ENCODE results near the gene IFNE. TPM values are rescaled to one million over a fixed set of nuclear protein-coding genes. Genes with fewer than 3 reads are reported as not detected.

Gene IFNE
- polyA plus RNA-seq, 1 of the 3 experiments (the other 2 are of a cell fraction), result 0.05 TPM

DNA sequence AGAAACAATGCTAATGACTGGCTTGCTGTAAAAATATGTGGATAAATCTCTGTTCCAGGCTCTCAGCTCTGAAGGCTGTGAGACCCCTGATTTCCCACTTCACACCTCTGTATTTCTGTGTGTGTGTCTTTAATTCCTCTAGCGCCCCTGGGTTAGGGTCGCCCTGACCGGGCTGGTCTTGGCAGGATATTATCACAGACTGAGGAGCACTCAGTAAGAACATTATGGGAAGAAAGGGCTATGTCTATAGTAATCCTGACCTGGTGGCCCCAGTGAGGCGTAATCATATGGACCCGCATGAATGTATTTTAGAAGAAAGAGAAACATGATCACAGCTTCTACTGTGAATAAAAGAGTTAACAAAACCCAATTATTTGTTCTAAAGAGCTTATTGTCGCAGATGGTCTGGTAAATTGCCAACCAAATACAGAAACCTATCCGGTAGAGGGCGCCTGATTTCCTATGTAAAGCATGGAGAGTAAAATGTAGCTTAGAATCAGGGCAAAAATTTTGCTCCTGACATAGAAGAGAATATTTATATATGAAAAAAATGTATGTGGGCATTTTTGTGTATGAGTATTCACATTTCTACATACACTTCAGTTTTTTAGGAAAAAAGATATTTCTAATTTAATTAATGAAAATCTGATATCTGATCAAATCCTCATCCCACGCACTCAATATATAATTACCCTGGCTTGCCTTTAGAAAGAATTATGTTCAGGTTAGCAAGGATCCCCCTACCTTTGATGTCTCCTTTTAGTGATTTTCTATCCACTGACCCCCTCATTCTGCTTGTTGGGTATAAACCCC lies 47.7 kb downstream of the IFNE start:
- Histone ChIP-seq H3K4me1 (ENCODE audit: control insufficient read depth in 1 of 2, insufficient read depth in 2 of 2, low read depth in 1 of 2, low read length in 1 of 2) (no peaks in the 10 kb centered on the region), H3K4me2 (no peak overlapping the region), H4K20me1 (ENCODE audit: insufficient read depth) (no peaks in the 10 kb centered on the region), H3F3A (replicated peaks; ENCODE audit: insufficient read depth) (no peaks in the 10 kb centered on the region), H3K9me3 (no peaks in the 10 kb centered on the region), H3K4me3 (ENCODE audit: low read depth in 2 of 2, low read length in 1 of 2) (no peak overlapping the region), H3K9ac (no peak overlapping the region), H3K9me2 (no peaks in the 10 kb centered on the region), H3K27ac (ENCODE audit: low read depth in 2 of 2, low read length in 1 of 2) (no peak overlapping the region), H3K27me3 (ENCODE audit: insufficient read depth) (no peaks in the 10 kb centered on the region; the same call in 1 of the 2 replicates), H3K36me3 (replicated peaks in 1 of 2; ENCODE audit: control insufficient read depth in 1 of 2, insufficient read depth in 2 of 2, low read length in 1 of 2) (no peaks in the 10 kb centered on the region), H3K79me2 (ENCODE audit: insufficient read depth) (no peaks in the 10 kb centered on the region), H2AFZ (ENCODE audit: low read depth) (no peak overlapping the region)
- ChIA-PET POLR2A (no interaction called here), CTCF (interaction anchor here (0.7 to 2.3 kb wide), 31 partner anchors 9 to 685 kb away, joined by 3 to 18 read pairs (median 4); partner anchors contain the start of genes IFNA8 and KLHL9)
- WGBS (ENCODE audit: low lambda C conversion rate), result 4% methylated on average over 9 of the region's 9 CpGs
- DNase-seq, result peak; percentile 16
- TF ChIP-seq TCF12 (IDR thresholded peaks at IDR 0.05) (no peak), TAF1 (IDR thresholded peaks at IDR 0.05; ENCODE audit: borderline replicate concordance, low read depth, low read length) (no peak), CHD2 (IDR thresholded peaks at IDR 0.05; ENCODE audit: low read length, partially characterized antibody) (no peak), RAD21 (IDR thresholded peaks at IDR 0.05; ENCODE audit: low read length) (peak; percentile 36; the same call in 1 of the 2 replicates), NFIC (IDR thresholded peaks at IDR 0.05; ENCODE audit: borderline replicate concordance) (peak; percentile 30; the same call in 1 of the 2 replicates), RFX5 (IDR thresholded peaks at IDR 0.05; ENCODE audit: low read length) (no peak), SIN3A (IDR thresholded peaks at IDR 0.05; ENCODE audit: borderline replicate concordance, low read depth, low read length) (no peak), RXRA (IDR thresholded peaks at IDR 0.05; ENCODE audit: borderline replicate concordance, low read depth) (no peak), NRF1 (IDR thresholded peaks at IDR 0.05; ENCODE audit: low read depth, low read length) (no peak), GABPA (IDR thresholded peaks at IDR 0.05; ENCODE audit: low read depth) (no peak), MXI1 (IDR thresholded peaks at IDR 0.05; ENCODE audit: low read depth, low read length) (no peak), FOXM1 (IDR thresholded peaks at IDR 0.05; ENCODE audit: low read depth) (no peak), POLR2AphosphoS5 (IDR thresholded peaks at IDR 0.05; ENCODE audit: low read depth, low read length) (no peak), SMC3 (IDR thresholded peaks at IDR 0.05; ENCODE audit: low read depth, low read length) (peak; percentile 26), ELF1 (IDR thresholded peaks at IDR 0.05) (no peak)
- TF ChIP-seq, protein P1, sequence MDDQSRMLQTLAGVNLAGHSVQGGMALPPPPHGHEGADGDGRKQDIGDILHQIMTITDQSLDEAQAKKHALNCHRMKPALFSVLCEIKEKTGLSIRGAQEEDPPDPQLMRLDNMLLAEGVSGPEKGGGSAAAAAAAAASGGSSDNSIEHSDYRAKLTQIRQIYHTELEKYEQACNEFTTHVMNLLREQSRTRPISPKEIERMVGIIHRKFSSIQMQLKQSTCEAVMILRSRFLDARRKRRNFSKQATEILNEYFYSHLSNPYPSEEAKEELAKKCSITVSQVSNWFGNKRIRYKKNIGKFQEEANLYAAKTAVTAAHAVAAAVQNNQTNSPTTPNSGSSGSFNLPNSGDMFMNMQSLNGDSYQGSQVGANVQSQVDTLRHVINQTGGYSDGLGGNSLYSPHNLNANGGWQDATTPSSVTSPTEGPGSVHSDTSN (IDR thresholded peaks at IDR 0.05), result no peak
- TF ChIP-seq, protein P2, sequence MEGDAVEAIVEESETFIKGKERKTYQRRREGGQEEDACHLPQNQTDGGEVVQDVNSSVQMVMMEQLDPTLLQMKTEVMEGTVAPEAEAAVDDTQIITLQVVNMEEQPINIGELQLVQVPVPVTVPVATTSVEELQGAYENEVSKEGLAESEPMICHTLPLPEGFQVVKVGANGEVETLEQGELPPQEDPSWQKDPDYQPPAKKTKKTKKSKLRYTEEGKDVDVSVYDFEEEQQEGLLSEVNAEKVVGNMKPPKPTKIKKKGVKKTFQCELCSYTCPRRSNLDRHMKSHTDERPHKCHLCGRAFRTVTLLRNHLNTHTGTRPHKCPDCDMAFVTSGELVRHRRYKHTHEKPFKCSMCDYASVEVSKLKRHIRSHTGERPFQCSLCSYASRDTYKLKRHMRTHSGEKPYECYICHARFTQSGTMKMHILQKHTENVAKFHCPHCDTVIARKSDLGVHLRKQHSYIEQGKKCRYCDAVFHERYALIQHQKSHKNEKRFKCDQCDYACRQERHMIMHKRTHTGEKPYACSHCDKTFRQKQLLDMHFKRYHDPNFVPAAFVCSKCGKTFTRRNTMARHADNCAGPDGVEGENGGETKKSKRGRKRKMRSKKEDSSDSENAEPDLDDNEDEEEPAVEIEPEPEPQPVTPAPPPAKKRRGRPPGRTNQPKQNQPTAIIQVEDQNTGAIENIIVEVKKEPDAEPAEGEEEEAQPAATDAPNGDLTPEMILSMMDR (IDR thresholded peaks at IDR 0.05), result peak; percentile 75
- TF ChIP-seq, protein P3, sequence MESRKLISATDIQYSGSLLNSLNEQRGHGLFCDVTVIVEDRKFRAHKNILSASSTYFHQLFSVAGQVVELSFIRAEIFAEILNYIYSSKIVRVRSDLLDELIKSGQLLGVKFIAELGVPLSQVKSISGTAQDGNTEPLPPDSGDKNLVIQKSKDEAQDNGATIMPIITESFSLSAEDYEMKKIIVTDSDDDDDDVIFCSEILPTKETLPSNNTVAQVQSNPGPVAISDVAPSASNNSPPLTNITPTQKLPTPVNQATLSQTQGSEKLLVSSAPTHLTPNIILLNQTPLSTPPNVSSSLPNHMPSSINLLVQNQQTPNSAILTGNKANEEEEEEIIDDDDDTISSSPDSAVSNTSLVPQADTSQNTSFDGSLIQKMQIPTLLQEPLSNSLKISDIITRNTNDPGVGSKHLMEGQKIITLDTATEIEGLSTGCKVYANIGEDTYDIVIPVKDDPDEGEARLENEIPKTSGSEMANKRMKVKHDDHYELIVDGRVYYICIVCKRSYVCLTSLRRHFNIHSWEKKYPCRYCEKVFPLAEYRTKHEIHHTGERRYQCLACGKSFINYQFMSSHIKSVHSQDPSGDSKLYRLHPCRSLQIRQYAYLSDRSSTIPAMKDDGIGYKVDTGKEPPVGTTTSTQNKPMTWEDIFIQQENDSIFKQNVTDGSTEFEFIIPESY (IDR thresholded peaks at IDR 0.05; ENCODE audit: borderline replicate concordance, low read depth), result no peak
- TF ChIP-seq, protein P4, sequence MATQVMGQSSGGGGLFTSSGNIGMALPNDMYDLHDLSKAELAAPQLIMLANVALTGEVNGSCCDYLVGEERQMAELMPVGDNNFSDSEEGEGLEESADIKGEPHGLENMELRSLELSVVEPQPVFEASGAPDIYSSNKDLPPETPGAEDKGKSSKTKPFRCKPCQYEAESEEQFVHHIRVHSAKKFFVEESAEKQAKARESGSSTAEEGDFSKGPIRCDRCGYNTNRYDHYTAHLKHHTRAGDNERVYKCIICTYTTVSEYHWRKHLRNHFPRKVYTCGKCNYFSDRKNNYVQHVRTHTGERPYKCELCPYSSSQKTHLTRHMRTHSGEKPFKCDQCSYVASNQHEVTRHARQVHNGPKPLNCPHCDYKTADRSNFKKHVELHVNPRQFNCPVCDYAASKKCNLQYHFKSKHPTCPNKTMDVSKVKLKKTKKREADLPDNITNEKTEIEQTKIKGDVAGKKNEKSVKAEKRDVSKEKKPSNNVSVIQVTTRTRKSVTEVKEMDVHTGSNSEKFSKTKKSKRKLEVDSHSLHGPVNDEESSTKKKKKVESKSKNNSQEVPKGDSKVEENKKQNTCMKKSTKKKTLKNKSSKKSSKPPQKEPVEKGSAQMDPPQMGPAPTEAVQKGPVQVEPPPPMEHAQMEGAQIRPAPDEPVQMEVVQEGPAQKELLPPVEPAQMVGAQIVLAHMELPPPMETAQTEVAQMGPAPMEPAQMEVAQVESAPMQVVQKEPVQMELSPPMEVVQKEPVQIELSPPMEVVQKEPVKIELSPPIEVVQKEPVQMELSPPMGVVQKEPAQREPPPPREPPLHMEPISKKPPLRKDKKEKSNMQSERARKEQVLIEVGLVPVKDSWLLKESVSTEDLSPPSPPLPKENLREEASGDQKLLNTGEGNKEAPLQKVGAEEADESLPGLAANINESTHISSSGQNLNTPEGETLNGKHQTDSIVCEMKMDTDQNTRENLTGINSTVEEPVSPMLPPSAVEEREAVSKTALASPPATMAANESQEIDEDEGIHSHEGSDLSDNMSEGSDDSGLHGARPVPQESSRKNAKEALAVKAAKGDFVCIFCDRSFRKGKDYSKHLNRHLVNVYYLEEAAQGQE (IDR thresholded peaks at IDR 0.05; ENCODE audit: low read depth, low read length), result no peak
- TF ChIP-seq, protein P5, sequence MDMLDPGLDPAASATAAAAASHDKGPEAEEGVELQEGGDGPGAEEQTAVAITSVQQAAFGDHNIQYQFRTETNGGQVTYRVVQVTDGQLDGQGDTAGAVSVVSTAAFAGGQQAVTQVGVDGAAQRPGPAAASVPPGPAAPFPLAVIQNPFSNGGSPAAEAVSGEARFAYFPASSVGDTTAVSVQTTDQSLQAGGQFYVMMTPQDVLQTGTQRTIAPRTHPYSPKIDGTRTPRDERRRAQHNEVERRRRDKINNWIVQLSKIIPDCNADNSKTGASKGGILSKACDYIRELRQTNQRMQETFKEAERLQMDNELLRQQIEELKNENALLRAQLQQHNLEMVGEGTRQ (IDR thresholded peaks at IDR 0.05; ENCODE audit: borderline replicate concordance, low read depth, low read length), result no peak
- TF ChIP-seq, protein P6, sequence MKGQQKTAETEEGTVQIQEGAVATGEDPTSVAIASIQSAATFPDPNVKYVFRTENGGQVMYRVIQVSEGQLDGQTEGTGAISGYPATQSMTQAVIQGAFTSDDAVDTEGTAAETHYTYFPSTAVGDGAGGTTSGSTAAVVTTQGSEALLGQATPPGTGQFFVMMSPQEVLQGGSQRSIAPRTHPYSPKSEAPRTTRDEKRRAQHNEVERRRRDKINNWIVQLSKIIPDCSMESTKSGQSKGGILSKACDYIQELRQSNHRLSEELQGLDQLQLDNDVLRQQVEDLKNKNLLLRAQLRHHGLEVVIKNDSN (IDR thresholded peaks at IDR 0.05; ENCODE audit: borderline replicate concordance, low read depth), result no peak
- TF ChIP-seq, protein P7, sequence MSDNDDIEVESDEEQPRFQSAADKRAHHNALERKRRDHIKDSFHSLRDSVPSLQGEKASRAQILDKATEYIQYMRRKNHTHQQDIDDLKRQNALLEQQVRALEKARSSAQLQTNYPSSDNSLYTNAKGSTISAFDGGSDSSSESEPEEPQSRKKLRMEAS (IDR thresholded peaks at IDR 0.05; ENCODE audit: low read depth), result no peak

Data from SK-N-SH (cell line).